HepG2 (cell line): ENCODE measurements around the gene PPP2R1B. TPM values are rescaled to one million over a fixed set of nuclear protein-coding genes. Genes with fewer than 3 reads are reported as not detected.

ENCODE experiments used
- FOSL2 ChIP-seq: sonication (generic); formaldehyde crosslinking; IDR thresholded peaks from 2 replicates; pipeline ENCODE4 v1.4.0; 2020; ENCODE audit warnings: missing genetic modification reagents
- FOXM1 ChIP-seq: sonication (generic); formaldehyde crosslinking; IDR thresholded peaks from 2 replicates; pipeline ENCODE4 v1.5.0; 2020; ENCODE audit warnings: missing genetic modification reagents
- JARID2 ChIP-seq: sonication (generic); formaldehyde crosslinking; IDR thresholded peaks from 2 replicates; pipeline ENCODE4 v1.8.1; 2023; ENCODE audit warnings: missing genetic modification reagents, inconsistent platforms; ENCODE audit not compliant: insufficient replicate concordance
- KAT7 ChIP-seq: IDR thresholded peaks from 2 replicates; pipeline ENCODE4 v1.6.1; 2018; ENCODE audit warnings: borderline replicate concordance, missing compliant biosample characterization
- MTA1 ChIP-seq: sonication (generic); formaldehyde crosslinking; IDR thresholded peaks from 2 replicates; pipeline ENCODE4 v1.4.0; 2020; ENCODE audit warnings: missing genetic modification reagents, mild to moderate bottlenecking, borderline replicate concordance
- NKX3-1 ChIP-seq: sonication (generic); formaldehyde crosslinking; IDR thresholded peaks from 2 replicates; pipeline ENCODE4 v1.5.0; 2020; ENCODE audit warnings: missing genetic modification reagents
- WIZ ChIP-seq: sonication (generic); formaldehyde crosslinking; IDR thresholded peaks from 2 replicates; pipeline ENCODE4 v1.5.1; 2020; ENCODE audit warnings: mild to moderate bottlenecking, missing genetic modification reagents
- ZFP36L1 ChIP-seq: sonication (generic); formaldehyde crosslinking; IDR thresholded peaks from 2 replicates; pipeline ENCODE4 v1.8.0; 2022; ENCODE audit warnings: mild to moderate bottlenecking, missing genetic modification reagents, moderate library complexity
- ZNF225 ChIP-seq: sonication (generic); formaldehyde crosslinking; IDR thresholded peaks from 2 replicates; pipeline ENCODE4 v1.4.0; 2020; ENCODE audit warnings: mild to moderate bottlenecking, missing genetic modification reagents
- ZNF256 ChIP-seq: sonication (generic); formaldehyde crosslinking; conservative IDR thresholded peaks from 2 replicates; pipeline ENCODE4 v1.4.0; 2020; ENCODE audit warnings: missing genetic modification reagents
- ZNF382 ChIP-seq: sonication (generic); formaldehyde crosslinking; IDR thresholded peaks from 2 replicates; pipeline ENCODE4 v1.5.0; 2020; ENCODE audit warnings: missing genetic modification reagents, mild to moderate bottlenecking, borderline replicate concordance
- ZNF441 ChIP-seq: sonication (generic); formaldehyde crosslinking; IDR thresholded peaks from 2 replicates; pipeline ENCODE4 v1.7.0; 2021; ENCODE audit warnings: missing genetic modification reagents, borderline replicate concordance
- ZNF747 ChIP-seq: sonication (generic); formaldehyde crosslinking; IDR thresholded peaks from 2 replicates; pipeline ENCODE4 v1.8.1; 2023; ENCODE audit warnings: missing genetic modification reagents, mild to moderate bottlenecking, borderline replicate concordance
- polyA plus RNA-seq, 8 experiments: library from polyadenylated mRNA; depleted of rRNA in 3 of 8; stranded (reverse) in 7 of 8; unstranded in 1 of 8; fragments of >200 nt; fragmentation: Illumina TruSeq in 4 of 8; extraction: Trizol in 4 of 8; gene quantifications; 2 replicates each; pipeline versions ENCODE4 v1.2.1 to v1.2.3, GENCODE V29; 2011 to 2016; ENCODE audit warnings: low read depth in 4 of 8, missing spikeins in 1 of 8, mixed read lengths in 1 of 8; ENCODE audit not compliant: insufficient read depth in 1 of 8
- total RNA-seq, 5 experiments: library from RNA; depleted of rRNA; stranded (reverse); fragments of >200 nt; fragmentation: Illumina TruSeq; extraction: Trizol; gene quantifications; 2 replicates each; pipeline ENCODE4 v1.2.3, GENCODE V29; 2016; ENCODE audit warnings: low read depth in 1 of 5
- TF ChIP-seq, protein P1 (sequence below): sonication (generic); formaldehyde crosslinking; conservative IDR thresholded peaks from 2 replicates; pipeline ENCODE4 v1.4.0; 2020; ENCODE audit warnings: missing genetic modification reagents
- TF ChIP-seq, protein P2 (sequence below): fragments of 450-650 bp; IDR thresholded peaks from 2 replicates; pipeline ENCODE4 v1.6.1; 2017; ENCODE audit warnings: mild to moderate bottlenecking
- TF ChIP-seq, protein P3 (sequence below): IDR thresholded peaks from 2 replicates; pipeline ENCODE4 v1.6.1; 2016; ENCODE audit warnings: mild to moderate bottlenecking, missing biosample characterization, missing genetic modification reagents
- TF ChIP-seq, protein P4 (sequence below): sonication (generic); formaldehyde crosslinking; conservative IDR thresholded peaks from 2 replicates; pipeline ENCODE4 v1.8.0; 2022; ENCODE audit warnings: low read depth, missing genetic modification reagents
- TF ChIP-seq, protein P5 (sequence below): sonication (generic); formaldehyde crosslinking; conservative IDR thresholded peaks from 2 replicates; pipeline ENCODE4 v1.4.0; 2020; ENCODE audit warnings: missing genetic modification reagents
- TF ChIP-seq, protein P6 (sequence below): sonication (generic); formaldehyde crosslinking; IDR thresholded peaks from 2 replicates; pipeline ENCODE4 v1.5.0; 2020; ENCODE audit warnings: missing genetic modification reagents

PPP2R1B gene
- total and polyA plus RNA-seq, 2 of the 13 experiments (the other 11 are each of a cell fraction or from before 2014, with no cell fraction given): 22.1 to 56.8 TPM

DNA sequence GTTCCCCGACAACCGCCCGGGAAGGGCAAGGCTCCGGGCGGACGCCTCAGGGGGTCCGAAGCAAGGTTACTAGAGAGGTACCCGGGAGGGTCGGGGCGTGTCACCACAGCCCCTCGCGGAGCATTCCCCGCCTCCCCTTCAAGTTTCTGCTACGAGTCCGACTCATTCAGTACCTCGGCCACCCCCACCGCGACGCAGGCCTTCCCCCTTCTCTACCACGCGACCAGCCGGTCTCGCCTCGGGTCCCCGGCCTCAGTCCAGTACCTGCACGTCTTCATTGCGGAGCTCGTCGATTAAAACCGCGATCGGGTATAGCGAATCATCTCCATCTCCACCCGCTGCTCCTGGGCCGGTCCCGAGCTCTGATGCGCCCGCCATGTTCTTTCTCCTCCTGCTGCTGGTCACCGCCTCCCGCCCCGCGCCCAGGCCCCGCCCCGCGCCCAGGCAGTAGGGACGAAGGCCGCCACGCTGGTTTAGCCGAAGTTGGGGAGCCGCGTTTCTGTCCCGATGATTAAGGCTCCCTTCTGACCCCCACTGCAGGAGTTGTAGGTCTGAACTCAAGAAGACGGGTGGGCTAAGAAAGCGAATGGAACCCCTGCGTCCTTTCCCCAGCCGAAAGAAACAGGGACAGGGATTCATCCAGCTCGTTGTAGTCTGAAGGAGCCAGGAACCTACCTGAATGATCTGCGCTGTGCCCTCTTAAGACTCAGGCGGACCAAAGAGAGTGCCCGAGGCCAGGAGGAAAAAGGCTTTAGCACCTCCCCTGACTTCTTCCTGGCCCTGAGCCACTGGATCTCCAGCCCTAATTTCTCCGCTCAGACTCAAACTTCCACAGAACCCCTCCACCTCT is at the start of gene PPP2R1B (continued):
- TF ChIP-seq, protein P1, sequence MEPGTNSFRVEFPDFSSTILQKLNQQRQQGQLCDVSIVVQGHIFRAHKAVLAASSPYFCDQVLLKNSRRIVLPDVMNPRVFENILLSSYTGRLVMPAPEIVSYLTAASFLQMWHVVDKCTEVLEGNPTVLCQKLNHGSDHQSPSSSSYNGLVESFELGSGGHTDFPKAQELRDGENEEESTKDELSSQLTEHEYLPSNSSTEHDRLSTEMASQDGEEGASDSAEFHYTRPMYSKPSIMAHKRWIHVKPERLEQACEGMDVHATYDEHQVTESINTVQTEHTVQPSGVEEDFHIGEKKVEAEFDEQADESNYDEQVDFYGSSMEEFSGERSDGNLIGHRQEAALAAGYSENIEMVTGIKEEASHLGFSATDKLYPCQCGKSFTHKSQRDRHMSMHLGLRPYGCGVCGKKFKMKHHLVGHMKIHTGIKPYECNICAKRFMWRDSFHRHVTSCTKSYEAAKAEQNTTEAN (CRISPR knock-in tag): no peak; the same call in 1 of the 2 replicates
- TF ChIP-seq, protein P2, sequence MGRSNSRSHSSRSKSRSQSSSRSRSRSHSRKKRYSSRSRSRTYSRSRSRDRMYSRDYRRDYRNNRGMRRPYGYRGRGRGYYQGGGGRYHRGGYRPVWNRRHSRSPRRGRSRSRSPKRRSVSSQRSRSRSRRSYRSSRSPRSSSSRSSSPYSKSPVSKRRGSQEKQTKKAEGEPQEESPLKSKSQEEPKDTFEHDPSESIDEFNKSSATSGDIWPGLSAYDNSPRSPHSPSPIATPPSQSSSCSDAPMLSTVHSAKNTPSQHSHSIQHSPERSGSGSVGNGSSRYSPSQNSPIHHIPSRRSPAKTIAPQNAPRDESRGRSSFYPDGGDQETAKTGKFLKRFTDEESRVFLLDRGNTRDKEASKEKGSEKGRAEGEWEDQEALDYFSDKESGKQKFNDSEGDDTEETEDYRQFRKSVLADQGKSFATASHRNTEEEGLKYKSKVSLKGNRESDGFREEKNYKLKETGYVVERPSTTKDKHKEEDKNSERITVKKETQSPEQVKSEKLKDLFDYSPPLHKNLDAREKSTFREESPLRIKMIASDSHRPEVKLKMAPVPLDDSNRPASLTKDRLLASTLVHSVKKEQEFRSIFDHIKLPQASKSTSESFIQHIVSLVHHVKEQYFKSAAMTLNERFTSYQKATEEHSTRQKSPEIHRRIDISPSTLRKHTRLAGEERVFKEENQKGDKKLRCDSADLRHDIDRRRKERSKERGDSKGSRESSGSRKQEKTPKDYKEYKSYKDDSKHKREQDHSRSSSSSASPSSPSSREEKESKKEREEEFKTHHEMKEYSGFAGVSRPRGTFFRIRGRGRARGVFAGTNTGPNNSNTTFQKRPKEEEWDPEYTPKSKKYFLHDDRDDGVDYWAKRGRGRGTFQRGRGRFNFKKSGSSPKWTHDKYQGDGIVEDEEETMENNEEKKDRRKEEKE: no peak
- 0 out of 2 replicates have a peak, but pooled peaks have one; percentile 16 for TF ChIP-seq NKX3-1 (CRISPR knock-in tag)
- no peak for TF ChIP-seq JARID2 (CRISPR knock-in tag)
- TF ChIP-seq FOSL2: peak; percentile 18; the same call in 1 of the 2 replicates
- TF ChIP-seq, protein P3, sequence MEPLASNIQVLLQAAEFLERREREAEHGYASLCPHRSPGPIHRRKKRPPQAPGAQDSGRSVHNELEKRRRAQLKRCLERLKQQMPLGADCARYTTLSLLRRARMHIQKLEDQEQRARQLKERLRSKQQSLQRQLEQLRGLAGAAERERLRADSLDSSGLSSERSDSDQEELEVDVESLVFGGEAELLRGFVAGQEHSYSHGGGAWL (CRISPR knock-in tag): no peak
- TF ChIP-seq ZNF382 (CRISPR knock-in tag): no peak
- TF ChIP-seq FOXM1 (CRISPR knock-in tag): no peak
- TF ChIP-seq ZNF441 (CRISPR knock-in tag): no peak
- no peak for TF ChIP-seq ZFP36L1 (CRISPR knock-in tag)
- no peak for TF ChIP-seq MTA1
- TF ChIP-seq, protein P4, sequence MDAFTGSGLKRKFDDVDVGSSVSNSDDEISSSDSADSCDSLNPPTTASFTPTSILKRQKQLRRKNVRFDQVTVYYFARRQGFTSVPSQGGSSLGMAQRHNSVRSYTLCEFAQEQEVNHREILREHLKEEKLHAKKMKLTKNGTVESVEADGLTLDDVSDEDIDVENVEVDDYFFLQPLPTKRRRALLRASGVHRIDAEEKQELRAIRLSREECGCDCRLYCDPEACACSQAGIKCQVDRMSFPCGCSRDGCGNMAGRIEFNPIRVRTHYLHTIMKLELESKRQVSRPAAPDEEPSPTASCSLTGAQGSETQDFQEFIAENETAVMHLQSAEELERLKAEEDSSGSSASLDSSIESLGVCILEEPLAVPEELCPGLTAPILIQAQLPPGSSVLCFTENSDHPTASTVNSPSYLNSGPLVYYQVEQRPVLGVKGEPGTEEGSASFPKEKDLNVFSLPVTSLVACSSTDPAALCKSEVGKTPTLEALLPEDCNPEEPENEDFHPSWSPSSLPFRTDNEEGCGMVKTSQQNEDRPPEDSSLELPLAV (CRISPR knock-in tag): no peak
- 0 out of 2 replicates have a peak, but pooled peaks have one; percentile 16 for TF ChIP-seq ZNF256 (CRISPR knock-in tag)
- 0 out of 2 replicates have a peak, but pooled peaks have one; percentile 51 for TF ChIP-seq WIZ (CRISPR knock-in tag)
- TF ChIP-seq, protein P5, sequence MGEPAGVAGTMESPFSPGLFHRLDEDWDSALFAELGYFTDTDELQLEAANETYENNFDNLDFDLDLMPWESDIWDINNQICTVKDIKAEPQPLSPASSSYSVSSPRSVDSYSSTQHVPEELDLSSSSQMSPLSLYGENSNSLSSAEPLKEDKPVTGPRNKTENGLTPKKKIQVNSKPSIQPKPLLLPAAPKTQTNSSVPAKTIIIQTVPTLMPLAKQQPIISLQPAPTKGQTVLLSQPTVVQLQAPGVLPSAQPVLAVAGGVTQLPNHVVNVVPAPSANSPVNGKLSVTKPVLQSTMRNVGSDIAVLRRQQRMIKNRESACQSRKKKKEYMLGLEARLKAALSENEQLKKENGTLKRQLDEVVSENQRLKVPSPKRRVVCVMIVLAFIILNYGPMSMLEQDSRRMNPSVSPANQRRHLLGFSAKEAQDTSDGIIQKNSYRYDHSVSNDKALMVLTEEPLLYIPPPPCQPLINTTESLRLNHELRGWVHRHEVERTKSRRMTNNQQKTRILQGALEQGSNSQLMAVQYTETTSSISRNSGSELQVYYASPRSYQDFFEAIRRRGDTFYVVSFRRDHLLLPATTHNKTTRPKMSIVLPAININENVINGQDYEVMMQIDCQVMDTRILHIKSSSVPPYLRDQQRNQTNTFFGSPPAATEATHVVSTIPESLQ (CRISPR knock-in tag): no peak
- no peak for TF ChIP-seq KAT7
- TF ChIP-seq, protein P6, sequence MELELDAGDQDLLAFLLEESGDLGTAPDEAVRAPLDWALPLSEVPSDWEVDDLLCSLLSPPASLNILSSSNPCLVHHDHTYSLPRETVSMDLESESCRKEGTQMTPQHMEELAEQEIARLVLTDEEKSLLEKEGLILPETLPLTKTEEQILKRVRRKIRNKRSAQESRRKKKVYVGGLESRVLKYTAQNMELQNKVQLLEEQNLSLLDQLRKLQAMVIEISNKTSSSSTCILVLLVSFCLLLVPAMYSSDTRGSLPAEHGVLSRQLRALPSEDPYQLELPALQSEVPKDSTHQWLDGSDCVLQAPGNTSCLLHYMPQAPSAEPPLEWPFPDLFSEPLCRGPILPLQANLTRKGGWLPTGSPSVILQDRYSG (CRISPR knock-in tag): no peak; the same call in 1 of the 2 replicates
- no peak for TF ChIP-seq ZNF747 (CRISPR knock-in tag)
- no peak for TF ChIP-seq ZNF225 (CRISPR knock-in tag)
